Epithelial cell of esophagus (primary cell): Measurements from ENCODE around the gene TMCO4.

Source experiments
- DNase-seq: peaks from one replicate; pipeline ENCODE4 v3.0.0; 2010; ENCODE audit warnings: low read depth
- H3K4me3 ChIP-seq: 2 replicates; pipeline ENCODE4 v1.5.1; 2011; ENCODE audit warnings: mild to moderate bottlenecking, low read length, control low read depth
- TF ChIP-seq, protein P1 (sequence below): IDR thresholded peaks from 2 replicates; pipeline ENCODE4 v1.5.1; 2011; ENCODE audit warnings: low read depth, mild to moderate bottlenecking, low read length, control low read depth, inconsistent platforms; ENCODE audit not compliant: insufficient read depth; ENCODE audit errors: missing control alignments

The TMCO4 gene

GRCh38 chr1:19689856-19690255, 109.9 kb downstream of the TMCO4 start:
- no peak overlapping the region for H3K4me3 ChIP-seq
- no peak for DNase-seq
- TF ChIP-seq, protein P1, sequence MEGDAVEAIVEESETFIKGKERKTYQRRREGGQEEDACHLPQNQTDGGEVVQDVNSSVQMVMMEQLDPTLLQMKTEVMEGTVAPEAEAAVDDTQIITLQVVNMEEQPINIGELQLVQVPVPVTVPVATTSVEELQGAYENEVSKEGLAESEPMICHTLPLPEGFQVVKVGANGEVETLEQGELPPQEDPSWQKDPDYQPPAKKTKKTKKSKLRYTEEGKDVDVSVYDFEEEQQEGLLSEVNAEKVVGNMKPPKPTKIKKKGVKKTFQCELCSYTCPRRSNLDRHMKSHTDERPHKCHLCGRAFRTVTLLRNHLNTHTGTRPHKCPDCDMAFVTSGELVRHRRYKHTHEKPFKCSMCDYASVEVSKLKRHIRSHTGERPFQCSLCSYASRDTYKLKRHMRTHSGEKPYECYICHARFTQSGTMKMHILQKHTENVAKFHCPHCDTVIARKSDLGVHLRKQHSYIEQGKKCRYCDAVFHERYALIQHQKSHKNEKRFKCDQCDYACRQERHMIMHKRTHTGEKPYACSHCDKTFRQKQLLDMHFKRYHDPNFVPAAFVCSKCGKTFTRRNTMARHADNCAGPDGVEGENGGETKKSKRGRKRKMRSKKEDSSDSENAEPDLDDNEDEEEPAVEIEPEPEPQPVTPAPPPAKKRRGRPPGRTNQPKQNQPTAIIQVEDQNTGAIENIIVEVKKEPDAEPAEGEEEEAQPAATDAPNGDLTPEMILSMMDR = no peak

- no peak for DNase-seq
- TF ChIP-seq, protein P1 = no peak
- H3K4me3 ChIP-seq = no peak overlapping the region
These were observed 110.5 kb downstream of the TMCO4 start for GRCh38 chr1:19689085-19689757.

DNA sequence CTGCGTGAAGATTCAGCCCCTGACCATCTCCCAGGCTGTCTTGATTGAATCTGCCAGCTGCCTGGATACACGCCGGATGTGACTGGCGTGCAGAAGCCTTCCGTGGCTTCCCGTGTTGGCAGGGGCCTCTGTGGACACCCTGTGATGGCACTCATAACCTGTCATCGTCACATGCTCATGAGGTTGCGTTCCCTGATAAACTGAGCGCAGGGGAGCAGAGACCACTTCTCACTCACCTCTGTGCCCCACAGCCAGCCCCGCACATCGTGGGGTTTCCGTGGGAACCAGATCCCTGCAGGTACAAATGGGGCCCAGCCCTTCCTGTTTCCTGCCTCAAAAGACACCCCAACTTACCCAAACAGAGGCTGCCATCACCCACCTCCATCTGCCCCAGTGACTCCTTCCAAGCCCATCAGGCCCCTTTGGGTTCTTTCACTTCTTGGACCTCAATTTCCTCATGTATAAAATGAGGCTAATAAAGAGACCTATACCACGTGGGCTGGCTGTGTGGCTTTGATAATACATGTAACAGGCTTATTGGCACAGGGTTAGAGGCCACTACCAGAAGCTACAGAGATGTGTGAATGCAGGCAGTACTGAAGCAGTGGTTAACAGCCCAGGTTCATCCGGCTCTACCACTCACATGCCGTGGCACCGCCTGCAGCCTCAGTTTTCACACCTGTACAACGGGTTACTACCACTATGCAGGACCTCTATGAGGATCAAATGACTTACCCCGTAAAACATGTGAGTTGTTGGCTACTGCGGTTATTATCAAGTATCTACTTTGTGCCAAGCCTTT, 111.5 kb downstream of the TMCO4 start:
- TF ChIP-seq, protein P1 = no peak
- no peak overlapping the region for H3K4me3 ChIP-seq
- DNase-seq = no peak

GRCh38 chr1:19687414-19687813, 112.3 kb downstream of the TMCO4 start:
- TF ChIP-seq, protein P1 = no peak
- no peak for DNase-seq
- H3K4me3 ChIP-seq = no peak overlapping the region

- no peak overlapping the region for H3K4me3 ChIP-seq
- DNase-seq = no peak
- TF ChIP-seq, protein P1 = no peak
These were observed 113.7 kb downstream of the TMCO4 start for GRCh38 chr1:19685994-19686393.

- TF ChIP-seq, protein P1 = no peak
- DNase-seq = no peak
- H3K4me3 ChIP-seq = no peak overlapping the region
These were observed 115.0 kb downstream of the TMCO4 start for GRCh38 chr1:19684677-19685076.
